ENCODE measurements around the gene PRR5L.

- no peak for TF ChIP-seq CTCF (conservative IDR thresholded peaks at IDR 0.05 in 1 of 2, IDR thresholded peaks at IDR 0.05 in 1 of 2; ENCODE audit: extremely low read depth in 1 of 2, insufficient read depth in 1 of 2, low read depth in 1 of 2, low read length in 2 of 2)
- no peak for TF ChIP-seq EZH2 (IDR thresholded peaks at IDR 0.05; ENCODE audit: borderline replicate concordance, low read length)
These were observed 203.2 kb downstream of the PRR5L start for GRCh38 chr11:36499315-36499714.

Data from mammary epithelial cell (primary cell).